Rectal smooth muscle tissue (tissue), 1 donor: Measurements from ENCODE around the gene SLCO2B1.

ENCODE experiments used
- H3K27ac ChIP-seq: one replicate; pipeline ENCODE4 v1.7.0; 2013; ENCODE audit warnings: low read depth, low read length, inconsistent platforms
- H3K27me3 ChIP-seq: one replicate; pipeline ENCODE4 v1.7.0; 2013; ENCODE audit warnings: low read length; ENCODE audit not compliant: control insufficient read depth, insufficient read depth
- H3K36me3 ChIP-seq: one replicate; pipeline ENCODE4 v1.7.0; 2013; ENCODE audit warnings: low read length; ENCODE audit not compliant: control insufficient read depth, insufficient read depth
- H3K4me1 ChIP-seq: one replicate; pipeline ENCODE4 v1.7.0; 2013; ENCODE audit warnings: low read length; ENCODE audit not compliant: control insufficient read depth, insufficient read depth
- H3K4me3 ChIP-seq: one replicate; pipeline ENCODE4 v1.7.0; 2013; ENCODE audit warnings: low read length
- H3K9ac ChIP-seq: one replicate; pipeline ENCODE4 v1.7.0; 2013; ENCODE audit warnings: low read length

SLCO2B1 gene

DNA sequence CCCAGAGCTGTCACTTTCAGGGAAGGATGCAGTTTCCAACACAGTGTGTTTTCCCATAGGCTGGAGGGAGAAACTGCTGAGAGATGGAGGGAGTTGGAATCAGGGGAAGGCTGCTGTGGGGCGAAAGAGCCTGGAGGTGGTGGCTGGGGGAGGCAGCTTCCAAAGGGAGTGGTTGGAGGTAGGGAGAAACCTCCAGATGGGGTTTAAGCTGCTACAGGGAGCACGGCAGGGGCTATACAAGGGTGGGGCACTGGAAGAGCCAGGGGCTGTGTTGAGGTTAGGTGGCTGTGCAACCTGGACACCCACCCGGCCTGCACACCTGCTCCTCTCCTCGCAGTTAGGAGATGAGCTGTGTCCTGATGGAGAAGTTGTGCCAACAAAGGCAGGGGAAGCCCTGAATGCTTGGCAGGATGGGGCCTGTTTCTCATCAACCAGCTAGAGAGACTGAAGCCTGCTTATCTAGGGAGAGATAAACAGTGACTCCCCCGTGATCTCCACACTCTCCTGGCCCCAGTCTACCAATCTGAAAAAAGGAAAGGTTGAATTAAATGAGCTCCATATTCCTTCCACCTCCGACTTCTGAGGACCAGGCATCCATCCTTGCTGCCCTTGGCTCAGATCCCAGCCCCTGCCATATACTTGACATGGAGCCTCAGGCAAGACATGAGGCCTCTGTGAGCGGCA lies 3.6 kb upstream of the SLCO2B1 start:
- Histone ChIP-seq H3K27ac (no peak overlapping the region), H3K9ac (no peak overlapping the region), H3K36me3 (no peaks in the 10 kb centered on the region)

DNA sequence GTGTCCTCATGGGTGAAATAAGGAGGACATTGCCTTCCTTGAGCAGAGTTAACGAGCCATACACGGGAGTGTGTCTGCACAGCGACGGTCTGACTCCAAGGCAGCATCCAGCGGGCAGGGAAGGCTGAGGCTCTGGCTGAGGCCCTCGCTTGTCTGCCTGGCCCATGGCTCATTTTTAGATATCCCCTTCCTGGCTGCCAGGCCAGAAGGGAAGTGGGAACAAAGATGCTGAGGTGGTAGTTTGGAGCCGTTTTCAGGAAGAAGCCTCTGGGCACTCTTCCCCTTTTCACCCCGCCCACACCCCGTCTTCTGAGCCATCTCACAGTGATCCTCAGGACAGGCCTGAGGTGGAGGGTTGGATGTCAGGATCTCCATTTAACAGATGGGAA lies 3.0 kb upstream of the SLCO2B1 start:
- H3K9ac ChIP-seq, result no peak overlapping the region
- H3K27me3 ChIP-seq, result no peaks in the 10 kb centered on the region
- no peak overlapping the region for H3K27ac ChIP-seq
- no peak overlapping the region for H3K4me3 ChIP-seq
- no peaks in the 10 kb centered on the region for H3K4me1 ChIP-seq
- H3K36me3 ChIP-seq, result no peaks in the 10 kb centered on the region

More for the DNA sequence above, 3.6 kb upstream of the SLCO2B1 start:
- Histone ChIP-seq H3K4me1 (no peaks in the 10 kb centered on the region), H3K27me3 (no peaks in the 10 kb centered on the region), H3K4me3 (no peak overlapping the region)

DNA sequence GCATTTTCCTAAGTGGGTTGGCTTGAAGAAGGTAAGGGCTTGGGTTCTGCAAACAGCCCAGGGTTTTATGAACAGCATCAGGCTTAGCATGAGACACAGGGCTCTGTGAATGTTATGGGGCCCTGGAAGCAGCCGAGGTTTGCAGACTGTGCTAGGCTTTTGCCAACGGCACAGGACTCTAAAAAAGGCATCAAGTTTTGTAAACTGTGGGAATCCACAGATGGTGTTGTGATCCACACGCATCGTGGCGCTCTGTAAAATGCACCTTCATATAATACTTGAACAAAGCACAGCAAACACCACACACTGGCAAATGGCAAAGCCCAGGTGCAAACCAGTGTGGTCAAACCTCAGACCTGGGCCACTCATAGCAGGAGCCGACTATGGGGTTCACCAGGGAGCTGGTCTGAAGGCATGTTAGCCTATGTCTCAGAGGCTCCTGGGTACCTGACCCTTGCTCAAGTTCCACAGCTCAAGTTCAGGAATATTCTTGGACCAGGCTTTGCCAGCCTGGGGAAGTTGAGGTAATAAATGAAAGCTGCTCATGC lies 2.4 kb upstream of the SLCO2B1 start:
- Histone ChIP-seq H3K4me1 (no peaks in the 10 kb centered on the region), H3K27ac (no peak overlapping the region), H3K9ac (no peak overlapping the region), H3K36me3 (no peaks in the 10 kb centered on the region), H3K4me3 (no peak overlapping the region), H3K27me3 (no peaks in the 10 kb centered on the region)

DNA sequence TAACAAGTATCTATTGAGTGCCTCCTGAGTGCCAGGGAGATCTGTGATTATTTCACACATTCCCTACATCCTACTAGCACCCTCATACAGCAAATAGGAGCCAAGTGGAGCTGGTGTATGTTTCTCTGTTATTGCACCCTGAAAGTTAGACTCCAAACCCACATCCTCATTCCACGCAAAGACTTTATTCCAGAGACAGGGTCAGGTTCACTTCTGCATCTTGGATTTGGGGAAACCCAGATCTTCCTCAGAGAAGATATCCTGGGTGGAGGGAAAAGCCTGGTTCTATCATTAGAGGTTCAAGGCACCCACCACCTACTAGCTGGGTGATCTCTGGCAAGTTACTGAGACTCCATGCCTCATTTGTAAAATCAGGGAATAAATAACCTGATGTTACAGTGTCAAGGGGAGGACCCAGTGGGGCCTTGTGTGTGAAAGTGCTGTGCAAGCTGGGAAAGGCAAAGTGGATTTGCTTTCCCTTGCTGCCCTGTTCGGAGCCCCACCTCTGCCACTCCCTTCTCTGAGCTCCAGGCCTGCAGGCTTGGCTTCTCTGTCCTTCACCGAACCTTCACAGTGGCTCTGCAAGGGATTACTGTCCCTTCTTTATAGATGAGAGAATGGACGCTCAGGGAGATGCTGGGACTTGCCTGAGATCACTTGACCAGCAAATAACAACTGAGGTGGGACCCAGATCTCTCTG lies 991 bp upstream of the SLCO2B1 start:
- H3K36me3 ChIP-seq, result no peaks in the 10 kb centered on the region
- H3K4me3 ChIP-seq, result peak overlapping the region; percentile 10
- no peak overlapping the region for H3K9ac ChIP-seq
- H3K27me3 ChIP-seq, result no peaks in the 10 kb centered on the region
- no peaks in the 10 kb centered on the region for H3K4me1 ChIP-seq
- no peak overlapping the region for H3K27ac ChIP-seq

DNA sequence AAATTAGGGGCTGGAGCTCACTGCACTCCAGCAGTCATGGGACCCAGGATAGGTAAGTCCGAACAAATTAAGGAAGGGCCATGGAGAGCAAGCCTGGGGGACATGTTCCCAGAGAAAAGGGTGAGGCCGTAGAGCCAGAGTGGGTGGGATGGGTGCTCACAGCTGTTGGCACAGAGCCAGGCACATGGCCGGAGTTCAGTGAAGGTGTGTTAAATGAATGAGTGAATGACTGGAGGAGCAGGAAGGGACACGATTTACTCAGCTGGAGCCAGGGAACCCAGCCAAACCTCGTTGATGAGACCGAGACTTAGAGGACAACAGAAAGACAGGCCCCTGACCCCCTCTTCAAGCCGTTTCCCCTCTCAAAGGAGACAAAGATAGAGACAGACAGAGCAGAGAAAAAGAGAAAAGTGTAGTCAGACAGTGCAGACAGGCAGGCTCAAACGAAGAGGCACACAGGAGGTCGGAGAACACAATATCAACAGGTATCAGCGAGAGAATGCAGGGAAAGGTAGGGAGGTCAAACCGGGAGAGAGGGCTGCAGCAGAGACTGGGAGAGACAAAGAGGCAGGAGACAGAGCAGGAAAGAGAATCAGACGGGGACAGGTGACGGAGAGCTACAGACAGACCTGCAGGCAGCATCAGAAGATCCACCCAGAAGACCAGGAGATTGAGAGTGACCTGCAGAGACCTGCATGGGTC lies 590 bp downstream of the SLCO2B1 start:
- Histone ChIP-seq H3K27me3 (no peaks in the 10 kb centered on the region), H3K36me3 (no peaks in the 10 kb centered on the region), H3K4me1 (no peaks in the 10 kb centered on the region), H3K27ac (peak overlapping the region; percentile 12), H3K4me3 (peak overlapping the region; percentile 48), H3K9ac (peak overlapping the region; percentile 1)

DNA sequence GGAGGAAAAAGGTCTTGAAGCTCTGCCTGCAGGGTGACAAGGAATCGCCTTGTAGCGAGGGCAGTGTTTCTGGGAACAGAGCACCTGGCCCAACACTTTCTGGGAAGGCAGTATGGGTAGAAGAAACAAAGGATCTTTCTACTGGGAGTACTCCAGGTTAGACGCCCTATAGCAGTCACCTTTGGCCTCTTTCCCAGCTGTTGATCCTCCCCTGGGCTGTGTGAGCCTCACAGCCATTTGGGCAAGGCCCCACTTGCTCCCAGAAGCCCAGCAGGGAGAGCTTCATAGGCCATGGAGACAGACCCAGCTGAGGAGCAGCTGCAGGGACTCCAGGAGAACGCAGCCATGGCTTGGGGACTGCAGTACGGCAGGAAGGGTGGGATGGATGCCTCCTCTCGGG lies 1.2 kb downstream of the SLCO2B1 start:
- H3K36me3 ChIP-seq, result no peaks in the 10 kb centered on the region
- H3K27me3 ChIP-seq, result no peaks in the 10 kb centered on the region
- H3K4me3 ChIP-seq, result peak overlapping the region; percentile 48
- peak overlapping the region; percentile 12 for H3K27ac ChIP-seq
- H3K4me1 ChIP-seq, result no peaks in the 10 kb centered on the region
- peak overlapping the region; percentile 17 for H3K9ac ChIP-seq

DNA sequence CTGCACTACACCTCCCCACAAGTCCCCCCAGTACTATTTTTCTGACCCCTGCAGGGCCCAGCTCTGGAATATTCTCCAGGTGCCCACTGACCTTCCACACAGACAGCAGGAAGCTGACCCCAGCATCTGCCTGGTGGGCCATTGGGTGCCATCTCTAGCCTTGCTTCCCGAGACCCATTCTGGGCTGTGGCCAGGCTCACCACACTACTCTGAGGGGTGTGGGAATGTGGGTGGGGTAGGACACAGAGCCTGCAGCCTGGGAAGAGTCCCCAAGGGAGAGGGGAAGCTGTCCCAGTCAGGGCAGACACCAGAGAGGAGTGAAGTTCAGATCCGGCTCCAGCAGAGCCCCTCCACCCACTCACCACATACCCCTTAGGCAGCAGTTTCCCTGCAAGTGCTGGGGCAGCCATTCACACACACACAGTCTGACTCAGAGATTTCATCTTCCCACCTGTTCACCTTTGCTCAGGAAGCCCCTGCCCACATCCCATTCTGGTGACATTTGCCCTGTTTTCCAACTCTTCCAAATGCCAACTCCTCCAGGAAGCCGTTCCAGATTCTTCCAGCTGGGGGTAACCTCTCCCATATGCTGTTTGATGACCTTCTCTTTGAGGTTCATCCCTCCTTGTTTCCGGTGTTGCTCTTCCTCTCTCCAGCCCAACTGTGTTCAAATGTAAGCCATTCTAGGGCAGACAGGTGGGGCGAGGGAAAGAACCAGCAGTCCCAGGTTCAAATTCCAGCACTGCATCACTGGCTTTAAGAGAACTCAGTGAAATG lies 1.9 kb downstream of the SLCO2B1 start:
- H3K4me1 ChIP-seq, result no peaks in the 10 kb centered on the region
- H3K4me3 ChIP-seq, result peak overlapping the region; percentile 48
- peak overlapping the region; percentile 12 for H3K27ac ChIP-seq
- H3K9ac ChIP-seq, result no peak overlapping the region
- H3K36me3 ChIP-seq, result no peaks in the 10 kb centered on the region
- no peaks in the 10 kb centered on the region for H3K27me3 ChIP-seq

DNA sequence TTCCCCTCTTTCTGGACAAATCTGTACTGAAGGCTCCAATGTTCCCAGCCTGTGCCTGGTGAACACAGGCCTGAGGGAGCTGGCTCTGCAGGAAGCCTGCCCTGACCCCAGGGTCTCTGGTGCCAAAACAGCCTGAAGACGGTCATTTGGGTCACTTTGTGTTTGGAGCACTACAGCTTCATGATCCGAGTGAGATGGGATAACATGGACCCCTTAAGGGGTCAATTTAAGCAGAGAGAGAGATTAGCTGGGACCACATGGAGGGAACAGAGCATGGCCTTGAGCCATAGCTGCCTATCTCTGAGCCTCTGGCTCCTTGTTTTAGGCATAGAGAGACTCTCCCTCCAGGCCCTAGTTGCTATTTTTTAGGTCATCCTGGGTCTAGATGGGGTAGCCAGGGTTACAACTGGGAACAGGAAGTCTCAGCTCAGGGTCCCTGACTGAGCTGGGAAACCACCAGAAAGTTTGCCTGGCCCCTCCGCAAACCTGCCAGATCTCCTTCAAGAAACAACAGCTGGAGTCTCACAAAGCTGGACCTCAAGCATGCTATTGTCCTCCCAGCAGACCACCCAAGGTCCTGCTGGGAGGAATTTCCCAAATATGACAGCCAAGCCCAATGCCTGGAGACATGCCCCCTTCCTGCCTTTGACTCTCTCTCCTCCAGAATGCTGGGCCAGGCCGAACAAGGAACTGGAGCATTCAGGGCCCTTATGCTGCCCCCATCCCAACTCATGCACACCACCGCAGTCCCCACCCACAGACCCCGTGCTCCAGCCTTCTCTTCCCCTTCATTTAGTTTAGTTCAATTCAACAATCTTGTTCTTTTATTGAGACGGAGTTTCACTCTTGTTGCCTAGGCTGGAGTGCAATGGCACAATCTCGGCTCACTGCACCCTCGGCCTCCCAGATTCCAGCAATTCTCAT lies 4.0 kb downstream of the SLCO2B1 start:
- Histone ChIP-seq H3K4me1 (no peaks in the 10 kb centered on the region), H3K9ac (no peak overlapping the region), H3K36me3 (no peaks in the 10 kb centered on the region), H3K4me3 (no peak overlapping the region), H3K27ac (no peak overlapping the region), H3K27me3 (no peaks in the 10 kb centered on the region)

DNA sequence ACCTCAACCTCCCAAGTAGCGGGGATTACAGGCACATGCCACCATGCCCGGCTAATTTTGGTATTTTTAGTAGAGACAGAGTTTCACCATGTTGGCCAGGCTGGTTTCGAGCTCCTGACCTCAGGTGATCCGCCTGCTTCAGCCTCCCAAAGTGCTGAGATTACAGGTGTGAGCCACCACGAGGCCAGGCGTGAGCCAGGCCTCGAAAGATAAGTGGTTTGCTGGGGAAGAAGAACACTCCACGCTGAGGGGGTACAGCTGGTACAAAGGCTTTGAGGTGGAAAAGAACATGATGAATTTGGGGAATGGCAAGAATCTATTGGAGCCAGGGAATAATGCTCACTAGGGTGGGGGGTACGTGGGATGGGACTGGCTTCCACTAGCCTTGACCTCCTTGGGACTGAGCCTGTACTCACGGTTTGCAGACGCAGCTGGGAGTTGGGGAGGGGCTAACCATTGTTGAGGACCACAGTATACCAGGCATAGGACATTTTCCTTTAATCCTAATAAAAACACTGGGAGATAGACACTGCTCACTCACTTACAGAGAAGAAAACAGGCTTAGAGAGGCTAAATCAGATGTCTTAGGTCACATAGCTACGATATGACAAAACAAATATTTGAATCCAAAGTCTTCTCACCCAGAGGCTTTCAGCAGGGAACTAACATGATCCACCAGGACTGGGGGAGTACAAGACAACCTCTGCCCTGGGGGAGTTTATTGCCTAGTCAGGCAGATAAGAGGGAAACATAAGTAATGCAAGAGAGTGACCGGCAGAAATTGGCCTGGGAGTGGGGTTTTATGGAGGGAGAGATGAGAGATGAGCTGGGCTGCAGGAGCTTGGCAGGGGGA lies 4.9 kb downstream of the SLCO2B1 start:
- Histone ChIP-seq H3K9ac (no peak overlapping the region), H3K4me1 (no peaks in the 10 kb centered on the region), H3K4me3 (no peak overlapping the region), H3K36me3 (no peaks in the 10 kb centered on the region), H3K27me3 (no peaks in the 10 kb centered on the region), H3K27ac (no peak overlapping the region)

DNA sequence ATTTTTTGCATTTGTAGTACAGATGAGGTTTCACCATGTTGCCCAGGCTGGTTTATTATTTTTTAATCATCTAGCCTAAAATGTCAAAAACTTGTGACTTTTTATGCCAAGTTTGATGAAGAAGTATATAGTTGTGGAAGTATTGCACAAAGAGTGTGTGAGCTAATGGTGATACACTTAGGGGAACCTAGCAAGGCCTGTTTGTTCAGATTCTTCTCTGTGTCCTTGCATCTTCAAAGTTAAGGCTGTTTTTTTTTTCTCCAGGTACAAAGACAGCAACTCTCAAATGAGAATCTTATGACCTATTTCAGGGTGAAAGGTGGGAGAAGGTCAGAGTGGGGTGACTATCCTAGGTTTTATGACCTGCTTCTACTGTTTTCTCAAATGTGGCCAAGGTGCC lies 7.3 kb downstream of the SLCO2B1 start:
- Histone ChIP-seq H3K27ac (no peak overlapping the region), H3K4me1 (no peaks in the 10 kb centered on the region), H3K36me3 (no peaks in the 10 kb centered on the region), H3K4me3 (no peak overlapping the region), H3K9ac (no peak overlapping the region), H3K27me3 (no peaks in the 10 kb centered on the region)

DNA sequence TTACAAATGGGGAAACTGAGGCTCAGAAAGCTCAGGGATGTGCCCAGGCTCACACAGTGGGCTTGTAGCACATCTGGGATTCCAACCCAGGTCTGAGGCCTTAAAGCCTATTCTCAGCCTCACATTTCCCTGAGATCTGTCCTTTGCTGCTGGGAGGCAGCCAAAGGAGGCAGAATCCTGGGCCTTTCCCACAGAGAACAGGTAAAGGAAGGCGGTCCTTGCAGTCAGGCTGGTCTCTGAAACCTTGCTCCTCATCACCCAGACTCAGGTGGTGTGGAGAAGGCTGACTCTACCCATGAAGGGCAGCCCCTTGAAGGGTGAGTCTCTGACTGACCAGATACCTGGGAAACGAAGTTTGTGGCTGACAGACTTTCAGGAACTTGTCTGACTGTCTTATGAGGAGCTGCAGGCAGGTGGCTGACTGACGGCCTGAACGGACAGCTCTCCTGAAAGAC lies 7.8 kb downstream of the SLCO2B1 start:
- H3K27ac ChIP-seq, result no peak overlapping the region
- no peaks in the 10 kb centered on the region for H3K4me1 ChIP-seq
- no peaks in the 10 kb centered on the region for H3K36me3 ChIP-seq
- no peak overlapping the region for H3K9ac ChIP-seq
- no peaks in the 10 kb centered on the region for H3K27me3 ChIP-seq
- no peak overlapping the region for H3K4me3 ChIP-seq
